Neural cell (in vitro differentiated cells): Measurements from ENCODE around the gene BTNL2.

Experiments used
- CTCF ChIP-seq: fragments of 450-650 bp; IDR thresholded peaks from 2 replicates; pipeline ENCODE4 v1.5.1; 2014; ENCODE audit warnings: antibody characterized with exemption, mild to moderate bottlenecking, moderate library complexity; ENCODE audit not compliant: poor library complexity, severe bottlenecking
- EP300 ChIP-seq: fragments of 450-650 bp; conservative IDR thresholded peaks from 2 replicates; pipeline ENCODE4 v1.6.1; 2014; ENCODE audit warnings: antibody characterized with exemption, mild to moderate bottlenecking, moderate library complexity; ENCODE audit not compliant: poor library complexity, severe bottlenecking
- EZH2 ChIP-seq: fragments of 200-600, 300-800 bp; shearing (Covaris generic), sonication (generic); IDR thresholded peaks from 2 replicates; pipeline ENCODE4 v1.6.1; 2014; ENCODE audit warnings: antibody characterized with exemption, low read length, borderline replicate concordance, mild to moderate bottlenecking; ENCODE audit not compliant: insufficient read depth, poor library complexity, severe bottlenecking
- MXI1 ChIP-seq: fragments of 450-650 bp; conservative IDR thresholded peaks from 2 replicates; pipeline ENCODE4 v1.6.1; 2014; ENCODE audit warnings: antibody characterized with exemption, mild to moderate bottlenecking; ENCODE audit not compliant: poor library complexity, severe bottlenecking
- POLR2AphosphoS5 ChIP-seq: IDR thresholded peaks from 2 replicates; pipeline ENCODE4 v1.6.1; 2012
- RAD21 ChIP-seq: fragments of 450-650 bp; conservative IDR thresholded peaks from 2 replicates; pipeline ENCODE4 v1.6.1; 2014; ENCODE audit warnings: antibody characterized with exemption, mild to moderate bottlenecking, moderate library complexity
- REST ChIP-seq: IDR thresholded peaks from 2 replicates; pipeline ENCODE4 v1.6.1; 2012; ENCODE audit warnings: borderline replicate concordance
- SMC3 ChIP-seq: fragments of 450-650 bp; conservative IDR thresholded peaks from 2 replicates; pipeline ENCODE4 v1.6.1; 2014; ENCODE audit warnings: antibody characterized with exemption, mild to moderate bottlenecking, moderate library complexity; ENCODE audit not compliant: poor library complexity
- TAF1 ChIP-seq: IDR thresholded peaks from 2 replicates; pipeline ENCODE4 v1.6.1; 2012; ENCODE audit warnings: low read depth

GRCh38 chr6:32442243-32442667, 35.3 kb upstream of the BTNL2 start:
- TF ChIP-seq EZH2 (no peak), CTCF (no peak), EP300 (no peak), RAD21 (no peak), REST (no peak), SMC3 (no peak), POLR2AphosphoS5 (no peak), TAF1 (no peak), MXI1 (no peak)
